ENCODE data around the gene LUC7L3. TPM values are rescaled to one million over a fixed set of nuclear protein-coding genes. Genes with fewer than 3 reads are reported as not detected.

The LUC7L3 gene
- total and polyA plus RNA-seq, 2 of the 13 experiments (the other 11 are each of a cell fraction or from before 2014, with no cell fraction given) = 108 to 120 TPM

DNA sequence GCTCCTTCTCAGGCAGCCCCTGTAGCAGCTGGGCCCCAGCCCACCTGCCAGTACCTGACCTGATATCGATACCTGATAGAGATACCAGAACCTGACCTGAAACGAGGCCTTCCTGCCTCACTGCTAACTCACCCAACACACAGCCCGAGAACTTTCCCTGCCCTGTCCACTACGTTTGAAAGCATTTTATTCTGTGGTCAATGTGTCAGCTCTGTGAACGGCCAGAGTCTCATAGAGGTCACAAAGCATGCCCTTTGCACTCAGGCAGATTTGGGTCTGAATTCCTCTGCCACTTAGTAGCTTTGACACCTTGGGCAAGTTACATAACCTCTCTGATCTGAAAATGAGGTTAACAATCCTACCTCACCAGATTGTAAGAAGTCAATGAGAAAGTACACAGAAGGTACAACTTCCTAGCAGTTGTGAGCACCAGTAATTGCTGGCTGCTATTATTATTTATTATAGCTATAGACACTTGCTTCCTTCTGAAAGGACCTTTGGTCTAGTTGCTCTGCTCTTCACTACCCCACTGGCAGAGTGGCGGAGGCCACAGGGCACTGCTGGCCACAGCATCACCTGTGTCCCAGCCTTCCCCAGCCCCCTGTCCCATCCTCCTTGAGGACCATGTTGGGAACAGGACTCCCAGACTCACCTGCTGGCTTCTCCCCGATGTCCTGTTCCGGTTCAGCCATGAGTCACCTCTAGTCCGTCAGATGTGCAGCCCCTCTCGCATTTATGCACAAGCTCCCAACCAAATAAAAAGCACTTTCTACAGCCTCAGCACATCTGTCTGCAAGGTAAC, 47.0 kb downstream of the LUC7L3 start (continued):
- TF ChIP-seq, protein P1, sequence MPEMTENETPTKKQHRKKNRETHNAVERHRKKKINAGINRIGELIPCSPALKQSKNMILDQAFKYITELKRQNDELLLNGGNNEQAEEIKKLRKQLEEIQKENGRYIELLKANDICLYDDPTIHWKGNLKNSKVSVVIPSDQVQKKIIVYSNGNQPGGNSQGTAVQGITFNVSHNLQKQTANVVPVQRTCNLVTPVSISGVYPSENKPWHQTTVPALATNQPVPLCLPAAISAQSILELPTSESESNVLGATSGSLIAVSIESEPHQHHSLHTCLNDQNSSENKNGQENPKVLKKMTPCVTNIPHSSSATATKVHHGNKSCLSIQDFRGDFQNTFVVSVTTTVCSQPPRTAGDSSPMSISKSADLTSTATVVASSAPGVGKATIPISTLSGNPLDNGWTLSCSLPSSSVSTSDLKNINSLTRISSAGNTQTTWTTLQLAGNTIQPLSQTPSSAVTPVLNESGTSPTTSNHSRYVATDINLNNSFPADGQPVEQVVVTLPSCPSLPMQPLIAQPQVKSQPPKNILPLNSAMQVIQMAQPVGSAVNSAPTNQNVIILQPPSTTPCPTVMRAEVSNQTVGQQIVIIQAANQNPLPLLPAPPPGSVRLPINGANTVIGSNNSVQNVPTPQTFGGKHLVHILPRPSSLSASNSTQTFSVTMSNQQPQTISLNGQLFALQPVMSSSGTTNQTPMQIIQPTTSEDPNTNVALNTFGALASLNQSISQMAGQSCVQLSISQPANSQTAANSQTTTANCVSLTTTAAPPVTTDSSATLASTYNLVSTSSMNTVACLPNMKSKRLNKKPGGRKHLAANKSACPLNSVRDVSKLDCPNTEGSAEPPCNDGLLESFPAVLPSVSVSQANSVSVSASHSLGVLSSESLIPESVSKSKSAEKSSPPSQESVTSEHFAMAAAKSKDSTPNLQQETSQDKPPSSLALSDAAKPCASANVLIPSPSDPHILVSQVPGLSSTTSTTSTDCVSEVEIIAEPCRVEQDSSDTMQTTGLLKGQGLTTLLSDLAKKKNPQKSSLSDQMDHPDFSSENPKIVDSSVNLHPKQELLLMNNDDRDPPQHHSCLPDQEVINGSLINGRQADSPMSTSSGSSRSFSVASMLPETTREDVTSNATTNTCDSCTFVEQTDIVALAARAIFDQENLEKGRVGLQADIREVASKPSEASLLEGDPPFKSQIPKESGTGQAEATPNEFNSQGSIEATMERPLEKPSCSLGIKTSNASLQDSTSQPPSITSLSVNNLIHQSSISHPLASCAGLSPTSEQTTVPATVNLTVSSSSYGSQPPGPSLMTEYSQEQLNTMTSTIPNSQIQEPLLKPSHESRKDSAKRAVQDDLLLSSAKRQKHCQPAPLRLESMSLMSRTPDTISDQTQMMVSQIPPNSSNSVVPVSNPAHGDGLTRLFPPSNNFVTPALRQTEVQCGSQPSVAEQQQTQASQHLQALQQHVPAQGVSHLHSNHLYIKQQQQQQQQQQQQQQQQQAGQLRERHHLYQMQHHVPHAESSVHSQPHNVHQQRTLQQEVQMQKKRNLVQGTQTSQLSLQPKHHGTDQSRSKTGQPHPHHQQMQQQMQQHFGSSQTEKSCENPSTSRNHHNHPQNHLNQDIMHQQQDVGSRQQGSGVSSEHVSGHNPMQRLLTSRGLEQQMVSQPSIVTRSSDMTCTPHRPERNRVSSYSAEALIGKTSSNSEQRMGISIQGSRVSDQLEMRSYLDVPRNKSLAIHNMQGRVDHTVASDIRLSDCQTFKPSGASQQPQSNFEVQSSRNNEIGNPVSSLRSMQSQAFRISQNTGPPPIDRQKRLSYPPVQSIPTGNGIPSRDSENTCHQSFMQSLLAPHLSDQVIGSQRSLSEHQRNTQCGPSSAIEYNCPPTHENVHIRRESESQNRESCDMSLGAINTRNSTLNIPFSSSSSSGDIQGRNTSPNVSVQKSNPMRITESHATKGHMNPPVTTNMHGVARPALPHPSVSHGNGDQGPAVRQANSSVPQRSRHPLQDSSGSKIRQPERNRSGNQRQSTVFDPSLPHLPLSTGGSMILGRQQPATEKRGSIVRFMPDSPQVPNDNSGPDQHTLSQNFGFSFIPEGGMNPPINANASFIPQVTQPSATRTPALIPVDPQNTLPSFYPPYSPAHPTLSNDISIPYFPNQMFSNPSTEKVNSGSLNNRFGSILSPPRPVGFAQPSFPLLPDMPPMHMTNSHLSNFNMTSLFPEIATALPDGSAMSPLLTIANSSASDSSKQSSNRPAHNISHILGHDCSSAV (CRISPR knock-in tag; IDR thresholded peaks at IDR 0.05; ENCODE audit: borderline replicate concordance) = no peak
- TF ChIP-seq MLLT10 (CRISPR knock-in tag; IDR thresholded peaks at IDR 0.05) (no peak), DMAP1 (CRISPR knock-in tag; IDR thresholded peaks at IDR 0.05) (no peak), THYN1 (CRISPR knock-in tag; IDR thresholded peaks at IDR 0.05; ENCODE audit: borderline replicate concordance, low read depth) (no peak), NAIF1 (CRISPR knock-in tag; IDR thresholded peaks at IDR 0.05; ENCODE audit: borderline replicate concordance) (no peak), NCOR1 (IDR thresholded peaks at IDR 0.05; ENCODE audit: borderline replicate concordance, low read length) (no peak; the same call in 1 of the 2 replicates), ZBTB21 (CRISPR knock-in tag; IDR thresholded peaks at IDR 0.05) (no peak), TAF1 (CRISPR knock-in tag; IDR thresholded peaks at IDR 0.05) (no peak), NFATC3 (CRISPR knock-in tag; IDR thresholded peaks at IDR 0.05) (no peak), ZNF747 (CRISPR knock-in tag; IDR thresholded peaks at IDR 0.05; ENCODE audit: borderline replicate concordance) (no peak), ERF (CRISPR knock-in tag; IDR thresholded peaks at IDR 0.05) (no peak), SAP130 (CRISPR knock-in tag; IDR thresholded peaks at IDR 0.05; ENCODE audit: low read depth) (peak; percentile 49), XBP1 (CRISPR knock-in tag; IDR thresholded peaks at IDR 0.05) (no peak), CREB1 (IDR thresholded peaks at IDR 0.05) (no peak), CREB1 (CRISPR knock-in tag; IDR thresholded peaks at IDR 0.05) (no peak), CCDC6 (CRISPR knock-in tag; IDR thresholded peaks at IDR 0.05) (no peak), HDAC2 (CRISPR knock-in tag; IDR thresholded peaks at IDR 0.05) (peak; percentile 49; the same call in 1 of the 2 replicates)
- TF ChIP-seq, protein P2, sequence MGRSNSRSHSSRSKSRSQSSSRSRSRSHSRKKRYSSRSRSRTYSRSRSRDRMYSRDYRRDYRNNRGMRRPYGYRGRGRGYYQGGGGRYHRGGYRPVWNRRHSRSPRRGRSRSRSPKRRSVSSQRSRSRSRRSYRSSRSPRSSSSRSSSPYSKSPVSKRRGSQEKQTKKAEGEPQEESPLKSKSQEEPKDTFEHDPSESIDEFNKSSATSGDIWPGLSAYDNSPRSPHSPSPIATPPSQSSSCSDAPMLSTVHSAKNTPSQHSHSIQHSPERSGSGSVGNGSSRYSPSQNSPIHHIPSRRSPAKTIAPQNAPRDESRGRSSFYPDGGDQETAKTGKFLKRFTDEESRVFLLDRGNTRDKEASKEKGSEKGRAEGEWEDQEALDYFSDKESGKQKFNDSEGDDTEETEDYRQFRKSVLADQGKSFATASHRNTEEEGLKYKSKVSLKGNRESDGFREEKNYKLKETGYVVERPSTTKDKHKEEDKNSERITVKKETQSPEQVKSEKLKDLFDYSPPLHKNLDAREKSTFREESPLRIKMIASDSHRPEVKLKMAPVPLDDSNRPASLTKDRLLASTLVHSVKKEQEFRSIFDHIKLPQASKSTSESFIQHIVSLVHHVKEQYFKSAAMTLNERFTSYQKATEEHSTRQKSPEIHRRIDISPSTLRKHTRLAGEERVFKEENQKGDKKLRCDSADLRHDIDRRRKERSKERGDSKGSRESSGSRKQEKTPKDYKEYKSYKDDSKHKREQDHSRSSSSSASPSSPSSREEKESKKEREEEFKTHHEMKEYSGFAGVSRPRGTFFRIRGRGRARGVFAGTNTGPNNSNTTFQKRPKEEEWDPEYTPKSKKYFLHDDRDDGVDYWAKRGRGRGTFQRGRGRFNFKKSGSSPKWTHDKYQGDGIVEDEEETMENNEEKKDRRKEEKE (IDR thresholded peaks at IDR 0.05) = no peak
- TF ChIP-seq, protein P3, sequence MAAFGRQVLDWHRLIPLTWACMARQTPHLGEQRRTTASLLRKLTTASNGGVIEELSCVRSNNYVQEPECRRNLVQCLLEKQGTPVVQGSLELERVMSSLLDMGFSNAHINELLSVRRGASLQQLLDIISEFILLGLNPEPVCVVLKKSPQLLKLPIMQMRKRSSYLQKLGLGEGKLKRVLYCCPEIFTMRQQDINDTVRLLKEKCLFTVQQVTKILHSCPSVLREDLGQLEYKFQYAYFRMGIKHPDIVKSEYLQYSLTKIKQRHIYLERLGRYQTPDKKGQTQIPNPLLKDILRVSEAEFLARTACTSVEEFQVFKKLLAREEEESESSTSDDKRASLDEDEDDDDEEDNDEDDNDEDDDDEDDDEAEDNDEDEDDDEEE (CRISPR knock-in tag; IDR thresholded peaks at IDR 0.05) = 0 out of 2 replicates have a peak, but pooled peaks have one; percentile 13
